GM19023 (cell line): ENCODE data around the gene ZNF519.
"Not testable (repeated sequence)": the region's sequence is repeated elsewhere in the genome, so short reads cannot be mapped to it uniquely, and the experiment has no call there.

Experiments used
- ATAC-seq: cut with Tn5 transposase; IDR thresholded peaks from one replicate; pipeline ENCODE4 v1.9.1; 2021; ENCODE audit warnings: mild to moderate bottlenecking, moderate library complexity; ENCODE audit not compliant: unreplicated experiment

ZNF519 gene

DNA sequence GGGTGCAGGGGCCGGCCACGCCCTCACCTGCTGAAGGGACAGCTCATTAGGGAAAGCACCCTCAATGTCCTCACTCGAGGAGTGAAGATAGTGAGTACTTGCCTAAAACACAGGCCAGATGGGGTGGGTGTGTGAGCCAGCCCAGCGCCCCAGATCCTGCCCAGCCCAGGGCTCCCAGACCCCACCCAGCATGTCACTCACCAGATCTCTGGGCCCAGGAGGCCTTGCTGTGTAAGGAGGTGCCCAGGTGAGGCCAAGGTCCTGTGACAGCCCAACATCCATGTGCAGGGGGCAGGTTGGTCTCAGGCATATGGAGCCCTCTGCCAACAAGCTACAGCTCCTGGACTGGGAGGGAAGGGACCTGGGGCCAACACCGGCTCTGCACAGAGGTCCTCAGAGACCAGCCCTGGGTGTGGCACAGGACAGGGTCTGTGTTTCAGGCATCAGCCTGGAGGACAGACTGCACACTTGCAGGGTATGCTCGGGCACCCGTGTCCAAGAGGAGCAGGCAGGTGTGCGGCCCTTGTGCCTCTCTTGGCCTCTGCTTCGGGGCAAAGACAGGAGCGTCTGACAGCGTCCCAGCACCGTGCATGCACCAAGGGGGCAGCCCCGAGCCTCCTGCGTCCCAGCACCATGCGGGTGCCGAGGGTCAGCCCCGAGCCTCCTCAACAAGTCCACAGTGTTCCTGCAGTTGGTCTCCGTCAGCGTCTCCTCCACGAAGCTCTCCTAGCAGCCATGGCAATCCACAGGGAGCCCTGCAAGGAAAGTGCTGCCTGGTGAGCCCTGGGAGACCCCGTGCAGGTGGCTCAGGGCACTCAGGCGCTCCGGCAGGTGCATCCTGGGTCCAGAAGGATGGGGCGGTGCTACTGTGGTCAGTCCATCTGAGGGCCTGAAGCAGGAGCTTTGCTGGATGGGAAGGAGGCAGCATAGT is 16.0 kb upstream of the ZNF519 start:
- ATAC-seq = not testable (repeated sequence)

DNA sequence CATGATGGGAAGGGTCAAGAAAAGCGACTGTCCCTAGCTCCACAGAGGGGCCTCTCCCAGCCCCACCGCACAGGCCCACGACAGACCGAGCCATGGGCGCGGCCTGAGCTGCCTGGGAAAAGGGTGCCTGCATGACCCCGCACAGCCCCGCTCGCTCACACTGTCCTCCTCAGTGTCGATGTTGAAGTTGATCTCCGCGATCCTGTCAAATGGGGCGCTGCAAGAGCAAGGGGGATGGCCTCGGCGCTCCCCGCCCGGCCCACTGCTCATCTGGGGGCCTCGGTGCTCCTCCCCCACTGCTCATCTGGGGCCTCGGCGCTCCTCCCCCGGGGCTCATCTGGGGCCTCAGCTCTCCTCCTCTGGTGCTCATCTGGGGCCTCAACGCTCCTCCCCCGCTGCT is 14.5 kb upstream of the ZNF519 start:
- not testable (repeated sequence) for ATAC-seq

- ATAC-seq = not testable (repeated sequence)
These were observed 13.5 kb upstream of the ZNF519 start for GRCh38 chr18:14145581-14146338.

DNA sequence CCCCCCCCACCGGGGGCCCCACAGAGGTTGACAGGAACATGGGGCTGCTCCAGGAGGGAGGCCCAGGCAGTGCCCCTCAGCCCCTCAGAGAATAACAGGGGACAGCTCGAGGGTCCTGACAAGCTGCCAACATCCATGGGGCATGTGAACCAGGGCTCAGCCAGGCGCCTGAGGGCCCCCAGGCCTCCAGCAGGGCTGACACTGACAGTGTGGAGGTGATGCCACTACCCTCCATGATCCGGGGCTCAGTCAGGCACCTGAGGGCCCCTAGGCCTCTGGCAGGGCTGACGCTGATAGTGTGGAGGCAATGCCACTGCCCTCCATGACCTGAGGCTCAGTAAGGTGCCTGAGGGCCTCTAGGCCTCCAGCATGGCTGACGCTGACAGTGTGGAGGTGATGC is 12.8 kb upstream of the ZNF519 start:
- not testable (repeated sequence) for ATAC-seq

DNA sequence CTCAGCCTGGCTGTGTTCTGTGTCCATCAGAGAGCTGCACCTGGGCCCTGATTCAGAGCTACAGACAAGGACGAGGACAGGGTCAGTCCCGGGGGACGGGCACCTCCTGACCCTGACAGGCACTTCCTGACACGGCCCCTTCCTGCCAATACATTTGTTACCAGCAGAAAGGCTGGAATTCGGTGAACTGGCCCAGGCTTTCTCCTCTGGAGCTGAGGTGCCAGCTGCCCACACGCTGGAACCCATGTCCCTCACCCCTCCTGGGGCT is 12.3 kb upstream of the ZNF519 start:
- ATAC-seq = no peak

DNA sequence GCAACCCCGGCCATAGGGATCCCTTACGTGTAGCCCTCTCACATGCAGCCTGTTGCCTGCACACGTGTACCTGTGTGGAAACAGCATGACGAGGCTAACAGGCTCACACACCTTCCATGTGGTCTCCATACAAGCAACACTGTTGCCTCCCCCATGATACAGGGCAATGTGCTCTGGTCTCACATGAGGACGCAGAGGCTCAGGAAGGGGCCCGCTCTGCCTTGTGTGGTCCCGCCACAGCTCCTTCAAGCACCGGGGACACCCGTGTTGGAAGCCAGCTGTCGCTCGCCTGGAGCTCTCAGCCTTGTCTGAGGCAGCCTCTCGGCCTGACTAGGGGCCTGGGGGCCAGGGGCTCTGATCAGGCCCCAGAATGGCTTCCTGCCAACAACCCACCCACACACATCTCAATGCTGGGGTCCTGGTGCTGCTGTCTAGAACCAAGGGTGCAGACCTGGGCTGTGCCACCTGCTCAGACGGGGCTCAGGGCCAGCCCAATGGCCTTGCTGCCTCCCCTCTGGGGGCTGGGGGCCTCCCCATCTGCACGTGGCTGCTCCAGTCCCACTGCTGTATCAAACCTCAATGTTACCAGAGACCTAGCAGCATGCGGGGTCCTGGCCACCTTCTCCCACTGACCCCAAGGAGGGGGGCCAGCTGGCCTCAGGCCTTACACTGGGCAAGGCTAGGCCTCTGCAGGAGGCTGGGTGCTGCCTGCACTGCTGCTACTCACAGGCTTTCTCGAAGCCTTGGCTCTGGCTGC is 11.8 kb upstream of the ZNF519 start:
- not testable (repeated sequence) for ATAC-seq

GRCh38 chr18:14143396-14143795 is 11.2 kb upstream of the ZNF519 start:
- not testable (repeated sequence) for ATAC-seq

DNA sequence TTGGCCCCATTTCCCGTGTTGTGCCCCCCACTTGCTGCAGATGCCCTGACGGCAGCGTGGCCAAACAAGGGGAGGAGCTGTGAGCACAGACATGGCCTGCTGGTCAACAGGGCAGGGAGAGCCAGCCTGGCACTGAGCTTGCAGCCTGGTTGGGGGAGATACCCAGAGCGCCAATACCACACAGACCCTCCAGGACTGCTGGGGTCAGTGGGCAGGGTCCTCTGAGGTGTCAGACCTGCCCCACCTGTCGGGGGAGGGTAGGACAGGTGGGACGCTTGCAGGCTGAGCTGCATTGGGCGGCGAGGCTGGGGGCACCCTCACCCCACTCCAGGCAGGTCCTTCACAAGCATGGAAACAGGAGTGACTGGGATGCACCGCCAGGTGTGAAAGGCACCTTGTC is 9.9 kb upstream of the ZNF519 start:
- not testable (repeated sequence) for ATAC-seq

- not testable (repeated sequence) for ATAC-seq
These were observed 7.3 kb upstream of the ZNF519 start for GRCh38 chr18:14139583-14139982.

GRCh38 chr18:14137971-14138370 is 5.7 kb upstream of the ZNF519 start:
- not testable (repeated sequence) for ATAC-seq

GRCh38 chr18:14131696-14132270 is 452 bp downstream of the ZNF519 start:
- peak; percentile 27 for ATAC-seq

DNA sequence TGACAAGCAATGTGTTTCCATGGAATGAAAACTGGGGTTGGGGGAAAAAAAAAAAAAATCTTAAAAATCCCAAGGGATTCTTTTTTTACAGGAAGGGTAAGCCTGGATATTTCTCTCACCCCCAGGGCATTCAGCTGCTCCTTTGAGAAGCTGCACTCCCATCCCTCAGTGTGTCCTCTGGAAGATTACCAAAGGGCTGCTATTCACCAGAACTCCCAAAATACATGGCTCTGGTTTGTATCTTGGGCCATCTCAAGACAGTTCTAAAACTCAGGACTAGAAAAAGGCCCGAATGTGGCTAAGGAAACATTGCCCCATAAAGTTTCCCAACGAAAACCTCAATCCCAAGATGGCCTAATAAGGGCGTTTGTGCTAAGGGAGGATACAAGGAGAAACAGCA is 1.4 kb downstream of the ZNF519 start:
- not testable (repeated sequence) for ATAC-seq

DNA sequence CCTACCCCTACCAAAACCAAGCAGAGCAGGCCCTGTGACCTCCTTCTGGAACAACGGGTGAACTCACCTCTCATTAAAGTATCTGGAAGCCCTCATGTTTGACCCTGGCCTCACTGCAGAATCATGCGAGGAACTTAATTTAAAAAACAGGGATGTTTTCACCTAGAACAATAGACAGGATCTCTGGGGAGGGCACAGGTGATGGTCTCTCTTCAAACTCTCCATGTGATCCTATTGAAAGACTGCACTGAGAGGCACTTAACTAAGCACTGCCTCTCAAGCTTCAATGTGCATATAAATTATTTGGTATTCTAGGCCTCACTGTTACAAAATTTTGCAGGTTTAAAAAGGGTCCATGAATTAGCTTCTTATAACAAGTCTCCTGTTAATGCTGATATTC is 7.5 kb downstream of the ZNF519 start:
- no peak for ATAC-seq

DNA sequence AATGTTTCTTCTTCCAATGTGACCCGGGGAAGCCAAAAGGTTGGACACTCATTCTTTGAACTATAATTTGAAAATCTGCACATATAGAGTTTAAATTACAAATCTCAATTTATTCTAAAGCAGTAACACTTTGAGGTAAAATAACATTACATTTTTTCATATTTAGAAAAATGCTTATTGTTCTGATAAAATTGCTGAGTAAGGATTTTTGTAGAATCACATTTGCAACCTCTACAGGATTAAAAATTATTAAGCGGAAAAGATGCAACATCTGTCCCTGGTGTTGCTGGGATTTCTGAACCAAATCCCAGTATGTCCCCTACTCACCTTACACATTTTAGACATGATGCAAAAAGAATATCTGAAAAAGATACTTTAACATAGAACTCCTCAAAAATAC is 10.1 kb downstream of the ZNF519 start:
- no peak for ATAC-seq

GRCh38 chr18:14120926-14121325 is 11.3 kb downstream of the ZNF519 start:
- no peak for ATAC-seq

- ATAC-seq = no peak
These were observed 14.6 kb downstream of the ZNF519 start for GRCh38 chr18:14117606-14118005.

GRCh38 chr18:14106906-14107305 is 25.3 kb downstream of the ZNF519 start:
- no peak for ATAC-seq

DNA sequence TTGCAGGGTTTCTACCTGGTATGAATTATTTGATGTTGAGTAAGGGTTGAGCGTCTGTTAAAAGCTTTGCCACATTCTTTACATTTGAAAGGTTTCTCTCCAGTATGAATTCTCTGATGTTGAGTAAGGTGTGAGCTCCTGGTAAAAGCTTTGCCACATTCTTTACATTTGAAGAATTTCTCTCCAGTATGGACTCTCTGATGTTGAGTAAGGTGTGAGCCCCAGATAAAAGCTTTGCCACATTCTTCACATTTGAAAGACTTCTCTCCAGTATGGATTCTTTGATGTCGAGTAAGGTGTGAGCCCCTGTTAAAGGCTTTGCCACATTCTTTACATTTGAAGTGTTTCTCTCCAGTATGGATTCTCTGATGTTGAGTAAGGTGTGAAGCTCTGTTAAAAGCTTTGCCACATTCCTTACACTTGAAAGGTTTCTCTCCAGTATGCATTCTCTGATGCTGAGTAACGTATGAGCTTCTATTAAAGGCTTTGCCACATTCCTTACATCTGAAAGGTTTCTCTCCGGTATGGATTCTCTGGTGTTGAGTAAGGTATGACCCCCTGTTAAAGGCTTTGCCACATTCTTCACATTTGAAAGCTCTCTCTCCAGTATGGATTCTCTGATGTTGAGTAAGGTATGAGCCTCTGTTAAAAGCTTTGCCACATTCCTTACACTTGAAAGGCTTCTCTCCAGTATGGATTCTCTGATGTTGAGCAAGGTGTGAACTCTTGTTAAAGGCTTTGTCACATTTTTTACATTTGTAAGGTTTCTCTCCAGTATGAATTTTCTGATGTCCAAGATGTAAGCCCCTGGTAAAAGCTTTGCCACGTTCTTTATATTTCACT is 27.1 kb downstream of the ZNF519 start:
- ATAC-seq = no peak

DNA sequence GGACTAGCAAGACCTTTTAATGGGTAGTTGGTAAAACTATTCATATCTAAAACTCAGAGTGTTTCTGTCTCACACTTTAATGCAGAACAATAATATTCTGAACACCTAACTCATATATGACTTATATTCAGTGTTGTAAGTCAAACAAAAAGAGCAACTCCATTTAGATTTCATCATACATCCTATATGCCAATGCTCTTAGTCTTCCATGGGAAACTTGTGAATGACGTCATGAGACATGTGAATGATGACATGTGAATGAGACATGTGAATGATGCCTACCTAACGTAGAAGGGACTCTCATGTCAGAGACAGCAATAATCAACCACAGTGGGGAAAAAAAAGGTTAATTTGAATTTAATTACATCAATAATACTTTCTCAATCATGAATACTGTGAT is 28.0 kb downstream of the ZNF519 start:
- ATAC-seq = no peak
